CD4-positive, alpha-beta T cell treated with Interleukin-15 for 1 hour (primary cell): ENCODE data around the gene FBXL20.
"Not testable (repeated sequence)": the region's sequence is repeated elsewhere in the genome, so short reads cannot be mapped to it uniquely, and the experiment has no call there.

Experiments
- DNase-seq: peaks from one replicate; pipeline ENCODE4 v3.0.0-alpha.2; 2020

The FBXL20 gene

DNA sequence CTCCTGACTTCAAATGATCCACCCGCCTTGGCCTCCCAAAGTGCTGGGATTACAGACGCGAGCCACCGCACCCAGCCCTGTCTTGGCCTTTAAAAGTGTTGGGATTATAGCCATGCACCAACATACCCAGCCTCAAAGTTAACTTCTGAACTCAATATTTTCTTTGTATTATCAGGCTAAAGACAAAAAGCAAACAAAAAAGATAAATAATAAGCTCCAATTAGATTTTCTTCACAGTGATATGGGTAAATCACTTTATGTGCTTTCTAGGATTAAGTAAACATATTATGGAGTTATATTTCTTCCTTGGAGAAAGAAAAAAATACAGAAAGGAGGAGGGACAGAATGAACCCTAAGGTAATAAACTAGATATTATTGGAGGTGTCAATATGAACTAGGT lies 74.3 kb downstream of the FBXL20 start:
- DNase-seq = no peak

GRCh38 chr17:39325528-39326240 lies 75.7 kb downstream of the FBXL20 start:
- no peak for DNase-seq

DNA sequence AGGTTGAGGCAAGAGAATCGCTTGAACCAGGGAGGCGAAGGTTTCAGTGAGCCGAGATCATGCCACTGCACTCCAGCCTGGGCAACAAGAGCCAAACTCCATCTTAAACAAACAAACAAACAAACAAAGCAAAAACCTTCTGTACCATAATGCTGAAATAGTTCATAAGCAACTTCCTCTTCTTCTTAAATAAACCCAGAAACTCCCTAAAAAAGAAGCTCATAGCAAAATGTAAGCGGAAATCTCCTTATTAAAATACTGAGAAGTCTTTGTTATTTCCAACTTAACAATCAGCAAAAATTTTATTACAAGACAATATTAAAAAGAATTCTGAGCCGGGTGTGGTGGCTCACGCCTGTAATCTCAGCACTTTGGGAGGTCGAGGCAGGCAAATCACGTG lies 82.8 kb downstream of the FBXL20 start:
- DNase-seq = no peak

DNA sequence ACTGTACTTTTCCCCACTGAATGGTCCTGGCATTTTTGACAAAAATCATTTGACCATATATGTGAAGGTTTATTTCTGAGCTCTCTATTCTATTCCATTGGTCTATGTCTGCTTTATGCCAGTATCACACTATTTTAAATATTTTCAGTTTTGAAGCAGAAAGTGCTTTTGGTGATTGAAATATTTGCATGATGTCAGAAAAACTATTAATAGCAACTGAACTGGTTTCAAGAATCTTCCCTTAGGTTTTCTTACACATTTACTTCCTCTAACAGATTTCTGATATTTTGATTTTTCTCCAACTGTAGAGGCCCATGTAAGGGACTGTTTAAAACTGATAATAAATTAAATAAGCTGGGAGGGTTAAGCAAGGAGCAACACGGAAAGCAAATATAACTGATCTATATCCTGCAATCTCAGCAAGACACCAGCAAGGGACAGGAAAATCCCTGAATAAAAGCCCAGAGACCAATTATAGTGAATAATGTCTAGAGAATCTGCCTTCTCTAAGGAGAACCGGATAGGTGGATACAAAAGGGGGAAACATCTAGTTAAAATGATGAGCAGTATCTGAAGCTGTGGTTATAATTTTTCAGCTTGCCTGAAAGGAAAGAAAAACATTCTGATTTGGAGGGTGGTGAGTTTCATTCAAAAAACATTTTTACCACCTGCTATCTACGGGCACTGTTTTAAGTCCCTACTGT lies 94.8 kb downstream of the FBXL20 start:
- DNase-seq = no peak

- DNase-seq = no peak
These were observed 95.4 kb downstream of the FBXL20 start for GRCh38 chr17:39305978-39306377.

- DNase-seq = no peak
These were observed 97.2 kb downstream of the FBXL20 start for GRCh38 chr17:39304188-39304587.

DNA sequence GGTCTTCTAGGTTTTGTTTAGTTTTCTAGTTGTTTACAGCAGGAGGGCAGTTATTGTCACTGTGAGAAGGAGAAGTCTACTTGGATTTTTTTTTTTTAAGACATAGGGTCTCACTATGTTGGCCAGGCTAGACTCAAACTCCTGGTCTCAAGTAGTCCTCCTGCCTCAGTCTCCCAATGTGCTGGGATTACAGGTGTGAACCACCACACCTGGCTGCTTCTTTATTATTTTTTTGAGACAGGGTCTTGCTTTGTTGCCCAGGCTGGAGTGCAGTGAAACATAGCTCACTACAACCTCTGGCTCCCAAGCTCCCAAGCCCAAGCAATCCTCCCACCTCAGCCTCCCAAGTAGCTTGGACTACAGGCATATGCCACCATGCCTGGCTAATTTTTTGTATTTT lies 107.4 kb downstream of the FBXL20 start:
- DNase-seq = no peak

DNA sequence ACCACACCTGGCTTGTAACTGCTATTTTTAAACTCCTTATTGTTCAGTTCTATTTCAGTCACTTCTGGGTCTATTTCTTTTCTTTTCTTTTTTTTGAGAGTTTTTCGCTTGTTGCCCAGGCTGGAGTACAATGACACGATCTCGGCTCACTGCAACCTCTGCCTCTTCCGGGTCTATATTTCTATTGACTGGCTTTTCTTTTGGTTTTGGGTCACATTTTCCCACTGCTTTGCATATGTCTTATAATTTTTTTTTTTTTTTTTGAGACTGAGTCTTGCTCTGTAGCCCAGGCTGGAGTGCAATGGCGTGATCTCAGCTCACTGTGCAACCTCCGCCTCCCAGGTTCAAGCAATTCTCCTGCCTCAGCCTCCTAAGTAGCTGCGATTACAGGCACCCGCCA lies 108.9 kb downstream of the FBXL20 start:
- DNase-seq = not testable (repeated sequence)

DNA sequence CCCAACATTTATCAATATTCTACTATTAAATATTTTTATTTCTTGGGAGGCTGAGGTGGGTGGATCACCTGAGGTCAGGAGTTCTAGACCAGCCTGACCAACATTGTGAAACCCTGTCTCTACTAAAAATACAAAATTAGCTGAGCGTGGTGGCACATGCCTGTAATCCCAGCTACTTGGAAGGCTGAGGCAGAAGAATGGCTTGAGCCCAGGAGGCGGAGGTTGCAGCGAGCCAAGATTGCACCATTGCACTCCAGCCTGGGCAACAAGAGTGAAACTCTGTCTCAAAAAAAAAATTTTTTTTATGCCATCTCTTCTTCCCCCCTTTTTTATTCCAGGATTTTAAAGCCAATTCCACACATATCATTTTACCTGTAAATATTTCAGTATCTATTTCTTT lies 114.9 kb downstream of the FBXL20 start:
- not testable (repeated sequence) for DNase-seq

GRCh38 chr17:39284685-39285084 lies 116.7 kb downstream of the FBXL20 start:
- DNase-seq = no peak

DNA sequence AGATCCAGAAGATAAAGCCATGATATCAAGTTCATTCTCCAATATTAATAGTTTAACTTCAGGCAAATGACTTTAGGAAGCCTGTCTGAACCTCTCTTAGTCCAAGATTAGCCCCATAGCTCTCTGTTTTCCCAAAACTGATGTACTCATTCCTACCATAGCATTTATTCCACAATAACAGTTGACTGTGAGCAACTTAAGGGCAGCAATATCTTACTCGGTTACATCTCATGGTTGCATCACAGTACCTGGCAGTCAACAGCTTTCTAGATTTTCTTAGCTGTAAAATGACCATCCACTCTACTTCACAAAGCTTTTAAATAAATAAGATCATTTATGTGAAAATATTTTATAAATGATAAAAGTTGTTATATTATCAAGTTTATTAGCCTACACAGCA lies 117.5 kb downstream of the FBXL20 start:
- no peak for DNase-seq

GRCh38 chr17:39283098-39283497 lies 118.3 kb downstream of the FBXL20 start:
- DNase-seq = no peak

- DNase-seq = no peak
These were observed 119.6 kb downstream of the FBXL20 start for GRCh38 chr17:39281806-39282205.

GRCh38 chr17:39278246-39278645 lies 123.2 kb downstream of the FBXL20 start:
- DNase-seq = not testable (repeated sequence)

- no peak for DNase-seq
These were observed 124.3 kb downstream of the FBXL20 start for GRCh38 chr17:39277110-39277509.

- DNase-seq = no peak
These were observed 125.3 kb downstream of the FBXL20 start for GRCh38 chr17:39276113-39276512.

- DNase-seq = no peak
These were observed 129.9 kb downstream of the FBXL20 start for GRCh38 chr17:39271546-39271945.

GRCh38 chr17:39270923-39271322 lies 130.5 kb downstream of the FBXL20 start:
- DNase-seq = no peak

DNA sequence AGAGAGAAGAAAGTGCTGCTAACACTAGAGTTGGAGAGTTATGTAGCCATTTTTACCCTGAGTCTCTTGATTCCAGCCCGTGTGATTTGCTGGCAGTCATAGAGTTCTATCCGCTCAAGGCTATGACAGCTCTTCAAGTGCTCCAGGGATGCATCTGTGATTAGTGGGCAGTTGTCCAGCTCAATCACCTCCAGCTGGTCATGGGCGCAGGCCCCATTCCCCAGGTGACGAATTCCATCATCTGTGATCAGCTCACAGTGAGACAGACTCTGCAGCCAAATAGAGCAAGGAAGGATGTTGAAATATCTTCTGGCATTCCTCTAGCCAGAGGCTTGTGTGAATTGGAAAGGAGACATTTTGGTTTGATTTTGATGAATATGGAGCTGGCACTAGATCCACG lies 137.3 kb downstream of the FBXL20 start:
- no peak for DNase-seq

DNA sequence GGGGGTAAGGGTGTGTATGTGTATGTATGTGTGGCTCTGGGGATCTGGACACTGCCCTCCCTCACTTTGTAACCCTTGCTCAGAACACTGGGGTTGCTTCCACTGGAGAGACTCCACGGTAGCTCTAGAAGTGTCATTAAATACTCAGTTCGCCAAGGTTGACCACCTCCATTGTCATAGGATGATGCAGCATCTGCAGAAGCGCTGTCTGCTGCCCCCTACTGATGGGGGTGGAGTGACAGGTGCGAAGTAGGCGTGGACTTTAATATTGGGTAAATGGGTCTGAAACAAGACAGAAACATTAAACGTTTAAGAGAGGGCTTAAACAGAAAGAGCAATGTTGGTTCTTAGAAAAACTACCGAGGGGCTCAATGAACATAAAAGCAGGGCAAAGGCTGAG lies 140.1 kb downstream of the FBXL20 start:
- DNase-seq = peak; percentile 19

GRCh38 chr17:39252788-39253460 lies 148.5 kb downstream of the FBXL20 start:
- DNase-seq = no peak

- no peak for DNase-seq
These were observed 149.4 kb downstream of the FBXL20 start for GRCh38 chr17:39251997-39252396.

DNA sequence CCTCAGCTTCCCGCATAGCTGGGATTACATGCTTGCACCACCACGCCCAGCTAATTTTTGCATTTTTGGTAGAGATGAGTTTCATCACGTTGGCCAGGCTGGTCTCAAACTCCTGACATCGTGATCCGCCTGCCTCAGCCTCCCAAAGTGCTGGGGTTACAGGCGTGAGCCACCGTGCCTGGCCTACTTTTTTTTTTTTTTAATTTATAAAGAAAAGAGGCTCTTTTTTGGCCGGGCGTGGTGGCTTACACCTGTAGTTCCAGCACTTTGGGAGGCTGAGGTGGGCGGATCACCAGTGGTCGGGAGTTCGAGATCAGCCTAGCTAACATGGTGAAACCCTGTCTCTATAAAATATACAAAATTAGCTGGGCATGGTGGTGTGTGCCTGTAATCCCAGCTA lies 151.3 kb downstream of the FBXL20 start:
- not testable (repeated sequence) for DNase-seq

DNA sequence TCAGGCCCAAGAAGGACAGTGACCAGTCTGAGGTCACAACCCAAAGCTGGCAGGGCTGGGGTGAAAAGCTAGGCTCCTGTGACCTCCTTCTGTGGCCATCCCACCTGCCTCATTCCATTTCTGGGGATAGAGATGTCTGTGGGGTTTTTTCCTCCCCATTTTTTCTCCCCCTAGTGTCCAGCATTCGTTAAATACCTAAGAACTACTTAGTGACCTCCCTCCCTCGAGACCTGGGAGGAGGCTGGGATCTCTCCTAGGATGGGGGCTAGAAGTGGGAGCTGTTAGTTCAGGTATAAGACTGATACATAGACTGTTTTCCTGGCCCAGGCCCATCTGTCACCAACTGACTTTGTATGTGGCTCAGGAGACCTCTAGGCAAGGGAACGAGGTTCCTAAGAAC lies 155.2 kb downstream of the FBXL20 start:
- no peak for DNase-seq
